Neural progenitor cell (in vitro differentiated cells): ENCODE results near the gene FGD4. TPM values are rescaled to one million over a fixed set of nuclear protein-coding genes. Genes with fewer than 3 reads are reported as not detected.

Experiments used
- DNase-seq: peaks from one replicate; pipeline ENCODE4 v3.0.0-alpha.2; 2016; ENCODE audit warnings: low spot score
- H2AFZ ChIP-seq: fragments of 200-600 bp; sonication (generic); replicated peaks from 2 replicates; pipeline ENCODE4 v1.6.1; 2016; ENCODE audit warnings: antibody characterized with exemption
- H3F3A ChIP-seq: fragments of 200-600 bp; sonication (generic); 2 replicates; pipeline ENCODE4 v1.6.1; 2016; ENCODE audit warnings: antibody characterized with exemption, low read depth
- H3K27ac ChIP-seq: fragments of 200-600 bp; sonication (generic); 2 replicates; pipeline ENCODE4 v1.5.1; 2016; ENCODE audit warnings: mild to moderate bottlenecking
- H3K27me3 ChIP-seq: fragments of 200-600 bp; sonication (generic); 2 replicates; pipeline ENCODE4 v1.6.1; 2016; ENCODE audit warnings: mild to moderate bottlenecking, moderate library complexity
- H3K36me3 ChIP-seq: fragments of 200-600 bp; sonication (generic); 2 replicates; pipeline ENCODE4 v1.5.1; 2016
- H3K4me1 ChIP-seq: fragments of 200-600 bp; sonication (generic); 2 replicates; pipeline ENCODE4 v1.6.1; 2016; ENCODE audit warnings: mixed run types
- H3K4me2 ChIP-seq: fragments of 200-600 bp; sonication (generic); 2 replicates; pipeline ENCODE4 v1.6.1; 2016
- H3K4me3 ChIP-seq: fragments of 200-600 bp; sonication (generic); 2 replicates; pipeline ENCODE4 v1.5.1; 2016
- H3K79me2 ChIP-seq: fragments of 200-600 bp; sonication (generic); 2 replicates; pipeline ENCODE4 v1.6.1; 2016; ENCODE audit warnings: low read depth
- H3K9ac ChIP-seq: fragments of 200-600 bp; sonication (generic); 2 replicates; pipeline ENCODE4 v1.6.1; 2016
- H3K9me3 ChIP-seq: fragments of 200-600 bp; sonication (generic); 2 replicates; pipeline ENCODE4 v1.5.1; 2016; ENCODE audit warnings: low read depth
- H4K20me1 ChIP-seq: fragments of 200-600 bp; sonication (generic); 2 replicates; pipeline ENCODE4 v1.6.1; 2016; ENCODE audit warnings: low read depth
- H3K27ac Mint-ChIP-seq: 3 replicates; pipeline ENCODE4 v1.8.0; 2021; ENCODE audit warnings: mixed read lengths
- H3K27me3 Mint-ChIP-seq: 2 replicates; pipeline ENCODE4 v1.8.0; 2022; ENCODE audit warnings: low read depth, mild to moderate bottlenecking, inconsistent platforms, moderate library complexity, mixed read lengths; ENCODE audit not compliant: insufficient read depth
- H3K36me3 Mint-ChIP-seq: 3 replicates; pipeline ENCODE4 v1.8.0; 2021; ENCODE audit warnings: mixed read lengths
- H3K4me1 Mint-ChIP-seq: 3 replicates; pipeline ENCODE4 v1.8.0; 2021; ENCODE audit warnings: mixed read lengths
- H3K4me3 Mint-ChIP-seq: 3 replicates; pipeline ENCODE4 v1.8.0; 2021; ENCODE audit warnings: mild to moderate bottlenecking, moderate library complexity, mixed read lengths
- H3K9me3 Mint-ChIP-seq: 3 replicates; pipeline ENCODE4 v1.8.0; 2020; ENCODE audit warnings: mixed read lengths
- EZH2 ChIP-seq: fragments of 200-600 bp; sonication (generic); IDR thresholded peaks from 2 replicates; pipeline ENCODE4 v1.6.1; 2017; ENCODE audit warnings: antibody characterized with exemption, mild to moderate bottlenecking, moderate library complexity
- EZH2phosphoT487 ChIP-seq: fragments of 200-600 bp; sonication (generic); IDR thresholded peaks from 2 replicates; pipeline ENCODE4 v1.6.1; 2017; ENCODE audit warnings: antibody characterized with exemption
- total RNA-seq: library from RNA; depleted of rRNA; stranded (reverse); fragments of >200 nt; gene quantifications from 2 replicates; pipeline ENCODE4 v1.2.3, GENCODE V29; 2015; ENCODE audit warnings: low replicate concordance
- TF ChIP-seq, protein P1 (sequence below): fragments of 200-600 bp; sonication (generic); IDR thresholded peaks from 2 replicates; pipeline ENCODE4 v1.5.1; 2017; ENCODE audit warnings: antibody characterized with exemption, mild to moderate bottlenecking

Gene FGD4
- total RNA-seq, 1 donor from 2014 or later: 41.4 TPM

GRCh38 chr12:32450768-32451167 is 51.4 kb downstream of the FGD4 start:
- Mint-ChIP-seq H3K27ac (no peak overlapping the region), H3K9me3 (no peaks in the 10 kb centered on the region), H3K4me1 (peaks cover 24% of the 10 kb centered on the region), H3K36me3 (no peaks in the 10 kb centered on the region), H3K4me3 (no peak overlapping the region), H3K27me3 (peaks cover 3% of the 10 kb centered on the region)
- Histone ChIP-seq H2AFZ (no peak overlapping the region), H3F3A (peaks cover 57% of the 10 kb centered on the region), H3K4me1 (peaks cover 46% of the 10 kb centered on the region), H4K20me1 (no peaks in the 10 kb centered on the region), H3K4me3 (no peak overlapping the region), H3K36me3 (no peaks in the 10 kb centered on the region), H3K4me2 (no peak overlapping the region), H3K27me3 (no peaks in the 10 kb centered on the region), H3K9me3 (no peaks in the 10 kb centered on the region), H3K9ac (no peak overlapping the region), H3K27ac (peak overlapping the region; percentile 6), H3K79me2 (peaks cover 73% of the 10 kb centered on the region)
- no peak for DNase-seq
- TF ChIP-seq EZH2phosphoT487 (no peak), EZH2 (no peak)
- TF ChIP-seq, protein P1, sequence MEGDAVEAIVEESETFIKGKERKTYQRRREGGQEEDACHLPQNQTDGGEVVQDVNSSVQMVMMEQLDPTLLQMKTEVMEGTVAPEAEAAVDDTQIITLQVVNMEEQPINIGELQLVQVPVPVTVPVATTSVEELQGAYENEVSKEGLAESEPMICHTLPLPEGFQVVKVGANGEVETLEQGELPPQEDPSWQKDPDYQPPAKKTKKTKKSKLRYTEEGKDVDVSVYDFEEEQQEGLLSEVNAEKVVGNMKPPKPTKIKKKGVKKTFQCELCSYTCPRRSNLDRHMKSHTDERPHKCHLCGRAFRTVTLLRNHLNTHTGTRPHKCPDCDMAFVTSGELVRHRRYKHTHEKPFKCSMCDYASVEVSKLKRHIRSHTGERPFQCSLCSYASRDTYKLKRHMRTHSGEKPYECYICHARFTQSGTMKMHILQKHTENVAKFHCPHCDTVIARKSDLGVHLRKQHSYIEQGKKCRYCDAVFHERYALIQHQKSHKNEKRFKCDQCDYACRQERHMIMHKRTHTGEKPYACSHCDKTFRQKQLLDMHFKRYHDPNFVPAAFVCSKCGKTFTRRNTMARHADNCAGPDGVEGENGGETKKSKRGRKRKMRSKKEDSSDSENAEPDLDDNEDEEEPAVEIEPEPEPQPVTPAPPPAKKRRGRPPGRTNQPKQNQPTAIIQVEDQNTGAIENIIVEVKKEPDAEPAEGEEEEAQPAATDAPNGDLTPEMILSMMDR: no peak

DNA sequence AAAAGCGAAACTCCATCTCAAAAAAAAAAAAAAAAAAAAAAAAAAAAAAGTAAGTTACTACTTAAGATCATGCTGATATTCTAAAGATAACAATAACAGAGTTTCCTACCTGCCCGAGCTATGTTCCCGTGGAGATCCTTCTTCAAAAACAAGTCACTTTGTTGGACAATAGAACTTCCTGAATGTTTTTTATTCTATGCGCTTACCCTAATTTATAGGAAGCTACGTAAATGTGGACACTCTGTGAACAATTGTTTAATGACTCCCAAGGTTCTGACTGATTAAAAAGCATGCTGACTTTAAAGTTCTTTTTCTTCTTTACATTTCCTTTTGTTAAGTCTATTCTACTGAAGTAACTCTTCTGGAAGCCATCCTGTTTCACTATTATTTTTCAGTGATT is 52.5 kb downstream of the FGD4 start:
- no peak overlapping the region for H3K27ac Mint-ChIP-seq

DNA sequence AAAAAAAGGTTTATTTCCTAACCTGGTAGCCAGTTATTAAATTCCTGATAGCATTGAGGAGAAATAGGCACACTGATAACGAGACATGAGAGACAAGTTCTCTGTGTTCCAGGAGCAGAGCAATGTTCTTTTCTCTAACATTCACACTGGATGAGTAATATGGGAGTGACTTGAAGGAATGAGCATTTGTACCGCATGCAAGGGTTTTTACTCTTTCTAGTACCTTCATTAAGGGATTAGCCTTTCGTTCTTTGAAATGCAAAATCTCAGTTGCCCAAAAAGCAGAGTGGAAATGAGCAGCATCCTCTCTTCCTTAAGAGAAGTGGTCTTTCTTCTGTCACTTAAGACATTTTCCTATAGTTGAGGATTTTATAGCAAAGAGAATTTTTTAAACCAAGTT is 54.7 kb downstream of the FGD4 start:
- no peak for TF ChIP-seq EZH2phosphoT487
- TF ChIP-seq, protein P1: no peak
- TF ChIP-seq EZH2: no peak
- Mint-ChIP-seq H3K36me3 (no peaks in the 10 kb centered on the region), H3K27me3 (no peaks in the 10 kb centered on the region), H3K9me3 (no peaks in the 10 kb centered on the region), H3K4me1 (peaks cover 28% of the 10 kb centered on the region), H3K4me3 (peak overlapping the region; percentile 37), H3K27ac (peak overlapping the region; percentile 96)
- DNase-seq: peak; percentile 78
- no peaks in the 10 kb centered on the region for H3K9me3 ChIP-seq
- no peaks in the 10 kb centered on the region for H3K36me3 ChIP-seq
- H3K4me1 ChIP-seq: peaks cover 58% of the 10 kb centered on the region
- H3K4me2 ChIP-seq: peak overlapping the region; percentile 81
- no peaks in the 10 kb centered on the region for H3K27me3 ChIP-seq
- peak overlapping the region; percentile 39 for H3K4me3 ChIP-seq
- H3F3A ChIP-seq: peaks cover 53% of the 10 kb centered on the region
- H3K9ac ChIP-seq: no peak overlapping the region
- H3K79me2 ChIP-seq: peaks cover 73% of the 10 kb centered on the region
- no peak overlapping the region for H2AFZ ChIP-seq
- peak overlapping the region; percentile 96 for H3K27ac ChIP-seq
- H4K20me1 ChIP-seq: no peaks in the 10 kb centered on the region

More for the DNA sequence above, 52.5 kb downstream of the FGD4 start:
- Mint-ChIP-seq H3K4me3 (no peak overlapping the region), H3K9me3 (no peaks in the 10 kb centered on the region), H3K36me3 (no peaks in the 10 kb centered on the region), H3K4me1 (peaks cover 26% of the 10 kb centered on the region), H3K27me3 (peaks cover 3% of the 10 kb centered on the region)
- H3F3A ChIP-seq: peaks cover 55% of the 10 kb centered on the region
- no peak overlapping the region for H3K4me3 ChIP-seq
- H4K20me1 ChIP-seq: no peaks in the 10 kb centered on the region
- H3K4me1 ChIP-seq: peaks cover 46% of the 10 kb centered on the region
- no peak for DNase-seq
- H3K36me3 ChIP-seq: no peaks in the 10 kb centered on the region
- no peak overlapping the region for H3K9ac ChIP-seq
- peaks cover 73% of the 10 kb centered on the region for H3K79me2 ChIP-seq
- H3K27ac ChIP-seq: no peak overlapping the region
- TF ChIP-seq EZH2phosphoT487: no peak
- TF ChIP-seq, protein P1: no peak
- no peak for TF ChIP-seq EZH2
- H3K27me3 ChIP-seq: no peaks in the 10 kb centered on the region
- H2AFZ ChIP-seq: no peak overlapping the region
- H3K4me2 ChIP-seq: no peak overlapping the region
- H3K9me3 ChIP-seq: no peaks in the 10 kb centered on the region
